NCI-H2227 (cell line): ENCODE data around the gene AADAT.

Source experiments
- DNase-seq: peaks from one replicate; lab custom pipeline; 2025; ENCODE audit not compliant: unreplicated experiment; lab: John Stamatoyannopoulos, UW

AADAT gene

DNA sequence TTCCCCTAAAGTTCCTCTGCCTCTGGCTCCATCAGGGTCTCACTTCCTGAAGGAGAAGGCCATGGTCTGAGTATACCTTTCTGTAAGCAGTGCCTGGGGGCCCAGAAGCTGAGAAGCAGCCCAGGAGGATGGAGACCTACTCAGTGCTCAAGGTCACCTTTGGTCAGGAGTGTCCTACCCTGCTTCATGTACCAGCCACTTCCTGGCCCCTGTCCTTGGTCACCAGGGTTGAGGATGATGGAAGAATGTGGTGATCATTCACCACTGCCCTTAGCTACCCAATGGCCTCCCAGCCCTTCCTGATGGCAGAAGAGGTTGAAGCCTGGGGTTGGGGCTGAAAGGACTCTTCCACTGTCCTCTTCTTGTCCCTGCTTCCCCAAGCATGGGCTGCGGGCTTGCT, 54.5 kb downstream of the AADAT start:
- no peak for DNase-seq

DNA sequence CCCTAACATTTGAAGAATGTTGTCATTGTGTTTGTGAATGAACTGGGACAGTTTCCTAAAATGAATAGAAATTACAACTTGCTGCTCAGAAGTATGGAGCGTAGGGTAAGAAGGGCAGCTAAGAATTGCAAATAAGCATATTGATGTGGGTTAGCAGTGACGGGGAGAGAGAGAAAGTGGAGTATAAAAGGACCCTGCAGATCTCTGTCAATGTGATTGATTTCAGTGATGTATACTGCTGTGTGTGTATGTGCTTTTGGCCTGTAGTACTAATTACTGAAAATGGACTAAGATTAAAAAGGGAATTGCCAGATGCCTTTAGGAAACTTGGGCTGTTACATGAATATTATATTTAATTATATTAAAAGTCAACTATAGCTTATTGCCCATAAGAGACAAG, 55.8 kb downstream of the AADAT start:
- DNase-seq = no peak

DNA sequence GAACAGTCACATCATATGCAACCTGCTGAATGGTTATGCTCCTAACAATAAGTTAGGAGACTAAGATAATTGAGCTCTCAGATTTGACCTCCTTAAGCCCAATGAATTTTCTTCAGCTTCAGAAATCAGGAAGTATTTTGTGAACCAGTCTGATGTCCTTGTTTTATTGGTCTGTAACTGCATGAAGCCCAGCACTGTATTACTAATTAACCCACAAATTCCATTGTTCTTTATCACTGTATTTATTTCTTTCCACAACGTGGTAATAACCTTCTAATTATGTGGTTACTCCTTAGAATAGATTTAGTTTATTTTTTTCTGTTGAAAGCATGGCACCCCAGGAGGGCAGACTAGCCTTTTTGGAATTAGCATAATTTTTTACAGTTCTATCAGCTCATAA, 59.6 kb downstream of the AADAT start:
- DNase-seq = no peak

DNA sequence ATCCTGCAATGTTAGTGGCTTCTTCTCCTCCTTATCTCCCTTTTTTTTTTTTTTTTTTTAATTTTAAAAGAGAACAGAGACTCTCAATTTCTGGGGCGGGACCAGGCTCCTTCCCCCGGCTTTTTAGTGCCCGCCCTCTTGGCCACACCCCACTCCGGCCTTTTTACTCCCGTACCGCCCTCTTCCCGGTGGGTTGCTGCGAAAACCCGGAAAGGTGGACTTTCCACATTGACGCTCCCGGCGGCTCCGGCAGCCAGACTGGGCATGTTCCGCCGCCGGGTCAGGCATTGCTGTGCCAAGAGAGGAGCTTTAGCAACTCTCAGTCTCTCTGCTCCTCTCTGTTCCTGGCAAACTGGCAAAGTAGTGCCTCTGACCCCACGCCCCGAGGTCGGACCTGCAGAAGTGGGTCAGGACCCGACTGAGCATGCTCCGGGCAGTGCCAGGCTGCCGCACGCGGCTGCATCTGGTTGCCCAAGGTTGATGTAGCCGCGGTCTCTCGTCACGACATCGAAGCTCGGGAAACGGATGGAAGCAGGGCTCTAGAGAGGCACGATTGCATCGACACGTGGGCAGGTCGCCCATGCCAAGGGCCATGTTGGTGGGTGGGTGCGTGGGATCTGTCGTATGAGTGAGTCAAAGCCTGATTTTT, 62.5 kb downstream of the AADAT start:
- DNase-seq = peak; percentile 94

DNA sequence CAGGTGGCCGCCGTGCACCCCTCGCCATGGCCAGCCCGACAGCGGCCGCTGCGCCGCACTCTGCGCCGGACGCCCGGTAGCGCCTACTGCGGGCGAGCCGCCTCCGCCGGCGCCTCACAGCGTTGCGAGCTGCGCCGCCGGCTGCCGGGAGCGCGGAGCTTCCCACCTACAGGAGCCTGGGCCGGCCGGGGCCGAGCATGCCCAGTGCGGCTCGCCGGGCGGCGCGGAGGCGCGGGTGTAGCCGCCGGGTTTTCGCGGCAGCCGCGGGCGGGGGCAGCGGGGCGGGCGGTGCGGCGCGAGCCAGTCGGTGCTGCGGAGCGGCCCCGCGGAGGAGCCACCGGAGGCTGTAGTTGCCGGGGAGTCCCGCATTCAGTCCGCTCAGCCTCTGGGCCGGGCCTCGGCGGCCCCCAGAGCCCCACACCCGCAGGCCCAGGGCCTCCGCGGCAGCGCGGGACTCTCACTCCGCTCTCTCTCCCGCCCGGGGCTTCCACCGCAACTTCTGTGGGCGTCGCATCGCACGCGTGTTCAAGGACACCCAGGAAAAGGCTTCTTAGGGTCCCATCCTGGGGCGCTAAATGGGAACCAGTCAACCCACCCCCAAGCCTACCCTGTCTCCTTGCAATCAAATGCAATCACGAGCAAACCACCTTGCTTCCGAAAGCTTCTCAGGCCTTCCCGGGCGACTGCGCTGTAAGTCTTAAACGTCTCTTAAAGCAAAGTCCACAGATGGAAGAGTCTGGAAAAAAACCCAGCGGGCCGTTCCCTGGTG, 63.3 kb downstream of the AADAT start, which contains the start of gene MFAP3L:
Gene MFAP3L (minus strand): TSS at position 143 of the 769 bp plus-strand sequence. CDS start 20,518 bp downstream, outside the sequence.
- DNase-seq = peak; percentile 90

DNA sequence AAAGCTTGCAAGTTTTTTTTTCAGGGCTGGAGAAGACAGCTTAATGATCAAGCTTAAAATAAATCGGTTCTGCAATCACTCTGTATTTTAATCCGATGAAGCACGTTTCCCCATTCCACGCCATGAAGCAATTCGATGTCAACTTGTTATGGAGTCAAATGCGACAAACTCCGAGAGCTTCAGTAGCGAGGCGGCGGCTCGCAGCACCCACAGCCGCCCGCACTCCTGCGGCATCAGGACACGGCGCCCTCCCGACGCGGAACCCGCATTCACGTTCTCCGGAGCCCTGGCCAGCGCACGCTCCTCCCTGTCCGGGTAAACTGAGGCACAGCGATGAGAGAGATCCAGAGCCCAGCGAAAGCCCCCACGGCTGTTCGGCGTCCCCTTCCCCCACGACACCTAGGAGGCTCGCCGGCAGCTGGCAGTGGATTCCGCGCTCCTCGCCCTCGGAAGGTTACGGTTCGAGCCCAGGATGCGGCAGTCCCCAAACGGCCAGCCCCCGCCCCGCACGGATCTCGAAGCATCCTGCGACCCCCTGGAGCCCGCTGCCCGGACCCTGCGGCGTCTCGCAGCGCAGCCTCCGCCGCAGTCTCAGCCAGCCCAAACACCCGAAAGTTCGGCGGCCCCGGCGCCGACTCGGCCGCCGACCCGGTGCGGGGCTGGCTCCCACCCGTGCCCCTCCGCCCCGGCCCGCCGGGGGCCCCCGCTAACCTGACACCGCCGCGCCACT, 64.1 kb downstream of the AADAT start:
- DNase-seq = peak; percentile 19

DNA sequence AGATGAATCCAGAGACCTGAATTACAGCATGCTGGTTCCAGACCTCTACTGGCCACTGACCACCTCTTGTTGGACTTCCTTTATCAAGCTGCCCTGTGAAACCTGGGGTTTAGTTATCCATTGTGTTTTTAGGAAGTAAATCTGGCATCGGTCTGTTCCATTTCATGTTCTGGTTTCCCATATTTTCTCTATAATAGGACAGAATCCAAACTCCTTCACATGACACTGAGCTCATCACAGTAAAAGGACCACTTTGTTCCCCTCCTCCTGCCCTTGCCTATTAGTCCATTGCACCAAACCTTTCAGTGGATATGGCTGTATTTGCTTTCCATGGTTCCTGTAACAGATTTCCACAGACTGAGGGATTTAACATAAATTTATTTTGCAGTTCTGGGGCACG, 67.5 kb downstream of the AADAT start:
- no peak for DNase-seq

DNA sequence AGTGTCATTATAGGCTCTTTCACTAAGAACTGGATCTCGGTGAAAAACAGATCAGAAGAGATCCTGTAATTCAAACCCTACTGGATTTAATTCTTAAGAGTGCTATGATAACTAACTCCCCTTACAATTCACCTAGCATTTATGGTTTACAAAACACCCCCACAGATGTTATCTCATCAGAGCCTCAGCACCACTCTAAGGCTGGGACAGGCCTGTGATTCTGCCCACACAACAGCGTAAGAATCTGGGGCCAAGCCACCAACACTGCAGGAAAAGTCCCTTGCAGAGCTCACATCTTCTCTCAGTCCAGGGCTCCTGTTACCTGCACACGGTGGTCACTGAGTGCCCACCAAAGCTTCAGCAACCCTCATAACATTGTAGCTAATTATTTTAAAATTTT, 72.5 kb downstream of the AADAT start:
- no peak for DNase-seq

DNA sequence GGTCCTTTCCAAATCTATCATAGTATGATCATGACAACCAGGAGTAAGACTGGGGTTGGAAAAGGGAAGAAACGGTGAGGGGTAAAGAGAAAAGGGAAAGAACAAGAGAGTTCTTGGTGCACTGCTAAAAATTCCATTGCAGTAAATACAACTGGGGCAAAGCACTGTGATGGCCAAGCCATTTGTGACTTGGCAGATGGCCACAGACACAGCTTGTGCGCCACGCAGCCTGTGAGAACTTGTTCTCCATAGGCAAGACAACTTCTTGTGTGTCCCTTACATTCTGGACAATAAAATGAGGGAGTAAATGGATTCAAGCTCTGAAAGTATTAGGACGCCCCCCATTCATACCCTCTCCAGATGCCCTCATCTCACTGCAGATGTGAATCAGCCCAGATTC, 74.5 kb downstream of the AADAT start:
- DNase-seq = no peak

DNA sequence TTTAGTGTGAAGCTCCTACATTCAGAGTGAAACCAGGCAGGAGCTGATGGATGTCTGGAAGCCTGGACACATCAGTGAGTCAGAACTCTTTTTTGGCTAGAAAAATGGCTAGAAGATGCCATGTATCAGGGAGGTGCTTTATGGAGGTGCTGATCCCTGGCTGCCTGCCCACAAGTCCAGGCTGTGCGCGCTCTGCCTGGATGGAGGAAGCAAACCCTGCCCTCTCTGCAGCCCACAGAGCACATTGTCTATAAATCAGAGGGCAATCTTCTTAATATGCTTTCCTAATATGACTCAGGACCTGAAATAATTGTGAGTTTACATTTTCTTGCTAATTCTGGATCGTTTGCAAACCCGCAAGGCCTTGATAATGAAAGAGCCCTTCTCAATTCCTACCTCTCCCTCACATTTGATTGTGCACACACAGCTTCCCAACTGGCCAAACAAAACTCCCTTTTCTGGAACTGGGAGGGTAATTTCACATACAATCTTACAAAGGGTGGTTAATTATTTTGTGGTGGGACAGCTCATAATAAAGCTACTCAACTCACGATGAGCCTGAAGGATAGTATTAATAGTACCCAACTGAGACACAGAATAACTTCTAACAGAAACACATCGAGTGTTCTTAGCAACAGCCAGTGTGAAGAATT, 75.3 kb downstream of the AADAT start:
- no peak for DNase-seq

DNA sequence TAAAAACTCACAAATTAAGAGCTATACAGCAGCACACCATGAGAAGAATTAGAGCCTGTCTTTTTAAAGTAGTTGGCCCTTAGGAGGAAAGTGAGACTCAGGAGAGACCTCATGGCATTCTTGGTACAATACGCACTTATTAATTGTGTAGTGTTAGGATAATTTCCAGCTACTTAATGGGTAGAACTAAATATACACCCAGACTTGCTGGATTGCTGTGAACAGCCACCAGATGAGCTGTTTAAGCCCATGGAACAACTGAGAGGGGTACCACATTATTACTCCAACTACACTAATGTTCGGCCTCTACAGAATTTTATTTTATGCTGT, 77.2 kb downstream of the AADAT start:
- no peak for DNase-seq

DNA sequence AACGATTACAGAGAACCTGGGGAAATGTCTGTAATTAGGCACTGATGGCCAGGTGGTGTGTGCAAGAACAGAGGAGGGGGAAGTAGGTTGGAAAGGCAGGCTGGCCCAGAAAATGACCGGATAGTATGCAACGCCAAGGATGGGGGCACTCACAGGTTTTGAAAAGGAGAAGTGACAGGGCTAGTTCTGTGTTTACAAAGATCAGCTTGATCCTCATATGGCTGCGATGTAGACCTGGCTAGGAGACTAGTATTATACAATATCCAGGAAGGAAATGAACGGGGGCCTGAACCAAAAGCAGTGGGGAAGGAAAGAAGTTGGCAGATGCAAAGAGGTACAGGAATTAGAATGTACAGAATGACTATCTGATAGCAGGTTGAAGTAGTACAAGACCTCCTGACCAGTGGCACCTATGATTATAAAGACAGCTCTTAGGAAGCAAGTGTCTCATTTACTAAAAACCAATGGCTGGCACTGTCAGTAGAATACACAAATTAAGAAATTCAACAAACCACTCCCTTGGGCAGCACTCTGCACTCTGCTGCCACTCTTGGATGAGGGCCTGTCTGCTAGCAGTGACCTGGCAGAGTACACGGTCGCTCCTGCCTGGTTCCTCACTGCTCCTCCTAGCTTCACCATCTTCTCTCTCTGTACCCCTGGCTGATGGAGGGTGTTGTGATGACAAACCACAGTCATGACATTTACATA, 77.7 kb downstream of the AADAT start:
- DNase-seq = no peak
